GM19372 (cell line): ENCODE data around the gene RHBDL1.
A peak's percentile ranks its signal among the peaks of the same experiment; 100 is the strongest.

ENCODE experiments used
- ATAC-seq: cut with Tn5 transposase; IDR thresholded peaks from one replicate; pipeline ENCODE4 v1.9.1; 2021; ENCODE audit warnings: mild to moderate bottlenecking, low read depth, moderate library complexity; ENCODE audit not compliant: unreplicated experiment

RHBDL1 gene

GRCh38 chr16:652454-653305 lies 22.8 kb upstream of the RHBDL1 start:
- no peak for ATAC-seq

DNA sequence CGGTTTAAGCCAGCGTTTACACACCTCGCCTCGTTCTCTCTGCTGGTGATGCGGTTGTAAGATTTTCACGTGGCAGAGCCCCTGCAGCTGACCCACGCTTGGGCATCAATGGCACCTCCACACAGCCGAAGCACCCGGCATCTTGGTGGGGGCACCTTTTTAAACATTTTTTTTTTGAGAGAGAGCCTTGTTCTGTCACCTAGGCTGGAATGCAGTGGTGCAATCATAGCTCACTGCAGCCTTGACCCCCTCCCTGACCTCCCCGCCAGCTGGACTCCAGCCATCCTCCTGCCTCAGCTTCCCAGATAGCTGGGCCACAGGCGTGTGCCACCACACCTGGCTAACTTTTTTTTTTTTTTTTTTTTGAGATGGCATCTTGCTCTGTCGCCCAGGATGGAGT lies 21.4 kb upstream of the RHBDL1 start:
- ATAC-seq = no peak

DNA sequence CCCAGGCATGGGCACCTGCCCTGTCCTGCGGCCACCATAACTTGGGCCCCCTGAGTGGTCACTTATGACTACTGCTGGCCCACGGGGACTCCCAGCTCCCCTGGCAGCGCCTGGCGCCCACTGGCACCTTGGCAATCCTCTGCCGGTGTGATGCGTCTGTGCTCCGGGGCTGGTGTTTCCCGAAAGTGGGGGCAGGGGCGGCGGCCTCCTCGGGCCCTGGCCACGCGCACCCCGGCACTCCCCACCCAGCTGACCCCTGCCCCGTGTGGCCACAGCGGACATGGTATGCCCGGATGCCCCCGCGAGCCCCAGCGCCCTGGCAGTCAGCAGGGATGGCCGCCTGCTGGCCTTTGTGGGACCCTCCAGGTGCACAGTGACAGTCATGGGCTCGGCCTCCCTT lies 18.0 kb upstream of the RHBDL1 start:
- ATAC-seq = no peak

DNA sequence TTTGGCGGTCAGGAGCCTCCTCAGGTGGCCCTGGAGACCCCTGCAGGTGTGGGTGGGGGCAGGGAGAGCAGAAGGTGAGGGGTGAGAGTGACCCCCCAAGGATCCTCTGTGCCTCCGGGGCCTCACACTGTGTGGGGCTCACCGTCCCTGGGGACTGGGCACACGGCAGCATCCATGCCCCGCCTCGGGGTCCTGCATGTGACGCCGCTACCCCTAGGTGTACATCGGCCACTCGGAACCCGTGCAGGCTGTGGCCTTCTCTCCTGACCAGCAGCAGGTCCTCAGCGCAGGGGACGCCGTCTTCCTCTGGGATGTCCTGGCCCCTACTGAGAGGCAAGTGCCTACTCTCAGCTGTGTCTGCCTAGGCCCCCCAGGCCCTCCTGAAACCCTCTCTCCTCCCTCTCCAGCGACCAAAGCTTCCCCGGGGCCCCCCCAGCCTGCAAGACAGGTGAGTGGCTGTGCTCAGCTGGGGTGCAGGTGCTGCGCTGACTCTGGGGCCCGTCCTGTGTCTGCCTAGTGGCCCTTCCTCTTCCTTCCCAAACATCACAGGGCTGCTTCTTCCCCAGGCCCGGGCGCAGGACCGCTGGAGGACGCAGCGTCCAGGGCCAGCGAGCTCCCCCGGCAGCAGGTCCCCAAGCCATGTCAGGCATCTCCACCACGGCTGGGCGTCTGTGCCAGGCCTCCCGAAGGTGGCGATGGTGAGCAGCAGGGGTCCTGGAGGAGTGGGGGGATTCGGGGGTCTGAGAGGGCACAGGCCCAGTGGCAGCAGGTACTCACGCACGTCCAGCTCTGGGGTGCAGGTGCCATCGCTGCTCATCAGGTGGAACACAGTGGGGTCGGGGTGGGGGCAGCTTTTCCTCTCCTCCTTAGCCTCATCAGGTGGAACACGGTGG lies 16.5 kb upstream of the RHBDL1 start:
- no peak for ATAC-seq

DNA sequence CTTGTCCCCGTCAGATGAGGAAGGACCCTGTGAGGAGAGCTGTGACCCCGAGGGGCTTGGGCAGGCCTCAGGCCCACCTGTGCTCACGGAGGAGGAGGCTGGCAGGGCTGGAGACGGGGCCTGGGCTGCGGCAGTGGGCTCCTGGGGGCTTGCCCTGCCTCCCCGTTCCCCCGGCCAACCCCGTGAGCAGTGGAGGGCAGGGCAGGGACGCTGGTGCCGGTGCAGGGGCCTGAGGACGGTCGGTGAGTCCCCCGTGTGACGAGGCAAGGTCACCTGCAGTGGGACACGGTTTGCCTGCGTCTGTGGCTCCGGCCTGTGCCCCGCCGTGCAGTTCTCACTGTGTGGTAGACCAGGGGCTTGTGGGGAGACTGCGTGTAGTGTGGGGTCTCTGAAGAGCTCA lies 15.9 kb upstream of the RHBDL1 start:
- ATAC-seq = no peak

DNA sequence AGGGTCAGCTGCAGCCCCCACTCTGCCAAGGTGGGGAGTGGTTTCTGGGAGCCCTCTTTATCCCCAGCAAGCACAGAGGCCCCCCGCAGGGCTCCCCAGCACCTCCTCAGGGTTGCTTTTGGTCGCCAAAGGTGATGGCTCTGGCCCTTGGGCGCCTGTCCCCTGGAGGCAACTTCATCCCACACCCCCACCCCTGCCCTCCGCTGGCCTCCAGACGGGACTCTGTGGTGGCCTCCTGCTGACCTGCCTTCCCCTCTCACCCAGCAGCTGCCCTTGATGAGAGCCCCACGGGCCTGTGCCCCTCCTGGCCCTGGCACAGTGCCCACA lies 15.4 kb upstream of the RHBDL1 start:
- no peak for ATAC-seq

DNA sequence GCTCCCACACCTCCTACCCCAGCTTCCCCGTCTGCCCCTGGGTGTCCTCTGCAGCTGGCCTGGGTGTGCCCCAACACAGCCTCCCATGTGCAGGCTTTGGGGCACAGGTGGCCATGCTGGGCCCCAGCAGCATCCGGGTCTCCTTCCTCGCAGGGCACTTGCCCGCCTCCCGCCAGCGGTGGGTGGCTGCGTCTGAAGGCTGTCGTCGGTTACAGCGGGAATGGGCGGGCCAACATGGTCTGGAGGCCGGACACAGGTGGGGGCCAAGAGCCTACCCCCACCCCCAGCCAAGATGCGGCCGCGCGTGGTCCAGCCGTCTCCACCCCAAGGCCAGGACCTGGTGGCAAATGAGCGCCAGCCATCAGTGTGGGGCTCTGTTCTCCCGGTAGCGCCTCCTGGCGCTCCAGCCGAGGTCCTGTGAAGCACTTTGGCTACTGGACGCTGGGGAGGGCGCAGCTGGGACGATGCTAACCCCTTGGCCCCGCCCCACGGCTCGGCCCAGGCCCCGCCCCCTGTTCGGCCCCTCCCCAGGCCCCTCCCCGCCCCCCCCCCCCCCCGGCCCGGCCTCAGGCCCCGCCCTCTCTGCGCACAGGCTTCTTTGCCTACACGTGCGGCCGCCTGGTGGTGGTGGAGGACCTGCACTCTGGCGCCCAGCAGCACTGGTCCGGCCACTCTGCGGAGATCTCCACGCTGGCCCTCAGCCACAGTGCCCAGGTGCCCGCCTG lies 14.8 kb upstream of the RHBDL1 start:
- ATAC-seq = peak; percentile 55

GRCh38 chr16:661184-661821 lies 14.2 kb upstream of the RHBDL1 start:
- no peak for ATAC-seq

GRCh38 chr16:662095-662494 lies 13.4 kb upstream of the RHBDL1 start:
- no peak for ATAC-seq

GRCh38 chr16:662597-662996 lies 12.9 kb upstream of the RHBDL1 start:
- no peak for ATAC-seq

- no peak for ATAC-seq
These were observed 8.9 kb upstream of the RHBDL1 start for GRCh38 chr16:666572-666971.

- no peak for ATAC-seq
These were observed 8.2 kb upstream of the RHBDL1 start for GRCh38 chr16:667113-667779.

DNA sequence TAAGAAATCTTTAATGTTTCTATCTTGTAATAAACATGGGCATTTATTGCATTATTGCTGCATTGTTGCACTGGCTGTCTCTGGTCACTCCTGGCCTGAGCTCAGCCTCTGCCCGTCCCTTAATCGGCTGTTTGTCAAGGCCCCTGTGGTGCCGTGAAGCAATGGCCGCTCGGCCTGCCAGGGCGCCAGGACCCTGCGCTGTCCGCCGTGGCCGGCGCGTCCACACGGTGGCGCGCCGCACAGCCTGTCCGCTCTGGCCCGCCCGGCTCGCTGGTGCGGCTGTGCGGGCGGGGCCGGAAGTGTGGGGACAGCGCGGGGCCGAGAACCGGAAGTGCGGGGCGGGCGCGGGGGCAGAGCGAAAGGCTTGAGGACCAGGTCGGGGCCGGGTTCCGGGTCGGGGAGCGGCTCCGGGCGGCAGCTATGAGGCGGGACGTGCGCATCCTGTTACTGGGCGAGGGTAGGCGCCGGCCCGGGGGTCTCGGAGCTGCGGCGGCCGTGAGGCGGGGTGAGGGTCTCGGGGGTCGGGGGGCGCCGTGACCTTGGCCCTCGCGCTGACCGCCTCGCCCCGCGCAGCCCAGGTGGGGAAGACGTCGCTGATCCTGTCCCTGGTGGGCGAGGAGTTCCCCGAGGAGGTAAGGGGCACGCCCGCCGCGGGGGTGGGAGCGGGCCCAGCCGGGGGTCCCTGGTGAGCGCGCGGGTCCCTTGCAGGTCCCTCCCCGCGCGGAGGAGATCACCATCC lies 7.5 kb upstream of the RHBDL1 start, which contains the start of gene RHOT2:
Gene RHOT2, plus strand, starts transcription at position 353 of the 739 bp plus-strand sequence. Its CDS starts 68 bp downstream, at position 421.
- ATAC-seq = peak; percentile 93

- ATAC-seq = peak; percentile 8
These were observed 6.8 kb upstream of the RHBDL1 start for GRCh38 chr16:668519-669171.

- ATAC-seq = no peak
These were observed 5.8 kb upstream of the RHBDL1 start for GRCh38 chr16:669666-670065.

DNA sequence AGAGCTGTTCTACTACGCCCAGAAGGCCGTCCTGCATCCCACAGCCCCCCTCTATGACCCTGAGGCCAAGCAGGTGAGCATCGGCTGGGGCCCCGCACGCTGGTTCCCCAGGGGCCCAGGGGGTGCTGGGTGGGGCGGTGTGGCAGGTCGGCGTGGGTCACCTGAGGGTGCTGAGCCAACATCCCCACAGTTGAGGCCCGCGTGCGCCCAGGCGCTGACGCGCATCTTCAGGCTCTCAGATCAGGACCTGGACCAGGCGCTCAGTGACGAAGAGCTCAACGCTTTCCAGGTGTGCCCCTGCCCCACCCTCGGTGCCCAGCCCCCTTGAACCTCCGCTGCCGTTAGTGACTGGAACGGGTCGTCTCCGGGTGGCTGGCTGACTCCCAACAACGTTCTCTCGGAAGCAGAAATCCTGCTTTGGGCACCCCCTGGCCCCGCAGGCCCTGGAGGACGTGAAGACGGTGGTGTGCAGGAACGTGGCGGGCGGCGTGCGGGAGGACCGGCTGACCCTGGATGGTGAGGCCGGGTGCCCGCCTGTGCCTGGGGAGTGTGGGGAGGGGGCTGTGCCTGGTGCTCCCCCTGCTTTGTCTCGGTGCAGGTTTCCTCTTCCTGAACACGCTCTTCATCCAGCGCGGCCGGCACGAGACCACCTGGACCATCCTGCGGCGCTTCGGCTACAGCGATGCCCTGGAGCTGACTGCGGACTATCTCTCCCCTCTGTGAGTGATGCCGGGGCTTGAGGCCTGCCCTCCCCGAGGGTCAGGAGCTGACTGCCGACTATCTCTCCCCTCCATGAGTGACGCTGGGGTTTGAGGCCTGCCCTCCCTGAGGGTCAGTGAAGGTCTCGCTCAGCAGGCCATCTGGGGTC lies 4.8 kb upstream of the RHBDL1 start:
- ATAC-seq = no peak

DNA sequence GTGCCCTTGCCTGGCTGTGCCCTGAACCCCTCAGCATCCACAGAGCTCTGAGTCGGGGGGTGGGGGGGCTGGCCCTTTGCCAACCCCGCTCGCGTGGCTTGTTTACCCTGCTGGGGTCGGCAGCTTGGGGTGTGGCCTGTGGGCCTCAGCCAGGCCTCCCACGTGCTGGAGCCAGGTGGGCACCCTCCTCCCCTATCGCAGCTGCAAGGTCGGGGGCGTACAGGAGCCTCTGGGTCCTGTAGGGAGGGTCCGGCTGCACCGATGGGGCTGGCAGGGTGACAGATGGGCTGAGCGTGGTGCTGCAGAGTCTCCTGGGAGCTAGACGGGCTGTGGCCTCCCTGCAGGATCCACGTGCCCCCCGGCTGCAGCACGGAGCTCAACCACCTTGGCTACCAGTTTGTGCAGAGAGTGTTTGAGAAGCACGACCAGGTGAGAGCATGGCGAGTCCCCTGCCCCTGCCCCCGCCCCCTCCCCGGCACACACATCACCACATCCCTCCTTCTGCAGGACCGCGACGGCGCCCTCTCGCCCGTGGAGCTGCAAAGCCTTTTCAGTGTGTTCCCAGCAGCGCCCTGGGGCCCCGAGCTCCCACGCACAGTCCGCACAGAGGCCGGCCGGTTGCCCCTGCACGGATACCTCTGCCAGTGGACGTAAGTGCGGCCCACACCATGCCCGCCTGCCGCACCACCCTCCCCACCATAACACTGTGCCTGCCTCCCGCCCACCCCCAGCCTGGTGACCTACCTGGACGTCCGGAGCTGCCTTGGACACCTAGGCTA lies 3.9 kb upstream of the RHBDL1 start:
- no peak for ATAC-seq
